NCI-H526 treated with DMSO at 0.1 percent for 48 hours (cell line): Measurements from ENCODE around the gene ERICH6.

Source experiments
- DNase-seq: peaks from one replicate; lab custom pipeline; 2025; lab: John Stamatoyannopoulos, UW

Gene ERICH6

DNA sequence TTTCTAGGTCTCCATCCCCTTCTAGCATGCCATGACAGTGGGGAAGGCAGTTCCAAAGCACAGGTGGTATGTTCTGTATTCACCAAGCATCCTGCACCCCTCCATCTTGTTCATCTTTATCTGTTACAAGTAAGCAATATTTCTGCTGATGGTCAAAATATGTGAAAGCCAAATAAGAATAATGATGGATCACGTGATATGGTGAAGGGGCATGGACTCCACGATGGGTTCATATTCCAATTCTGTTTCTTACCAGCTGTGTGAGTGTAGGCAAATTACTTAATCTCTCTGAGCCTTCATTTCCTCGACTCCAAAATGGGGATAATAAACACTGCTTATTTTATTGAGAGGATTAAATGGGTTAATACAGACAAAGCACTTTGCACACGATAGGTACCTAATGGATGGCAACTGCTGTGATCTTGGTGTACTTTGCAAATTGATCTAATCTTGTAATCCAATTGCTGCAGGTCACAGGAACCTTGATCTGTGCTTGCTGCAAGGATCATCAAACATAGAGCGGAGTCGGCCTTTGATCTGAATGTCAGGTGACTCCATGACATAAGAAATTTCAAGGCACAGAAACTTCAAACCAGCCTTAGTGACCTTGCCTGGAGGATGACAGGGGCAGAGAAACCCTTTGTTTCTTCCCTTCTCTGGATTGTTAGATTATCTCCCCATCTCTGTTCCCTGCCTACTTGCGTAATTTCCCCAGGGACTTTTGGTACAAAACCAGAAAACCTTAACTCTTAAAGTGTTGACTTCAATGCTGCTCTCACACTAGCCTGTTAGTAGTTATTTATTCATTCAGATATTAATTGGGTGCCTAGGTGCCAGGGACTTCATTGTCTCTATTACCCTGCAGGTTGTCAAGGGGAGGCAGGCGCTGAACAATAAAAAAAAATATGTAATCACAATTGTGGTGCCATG, 33.4 kb upstream of the ERICH6 start:
- DNase-seq, result no peak

- DNase-seq, result no peak
Measured at GRCh38 chr3:150736316-150736719, 32.6 kb upstream of the ERICH6 start.

GRCh38 chr3:150734795-150735119, 31.0 kb upstream of the ERICH6 start:
- DNase-seq, result no peak

- DNase-seq, result no peak
Measured at GRCh38 chr3:150733936-150734794, 30.4 kb upstream of the ERICH6 start.

GRCh38 chr3:150733373-150733935, 29.7 kb upstream of the ERICH6 start:
- no peak for DNase-seq

DNA sequence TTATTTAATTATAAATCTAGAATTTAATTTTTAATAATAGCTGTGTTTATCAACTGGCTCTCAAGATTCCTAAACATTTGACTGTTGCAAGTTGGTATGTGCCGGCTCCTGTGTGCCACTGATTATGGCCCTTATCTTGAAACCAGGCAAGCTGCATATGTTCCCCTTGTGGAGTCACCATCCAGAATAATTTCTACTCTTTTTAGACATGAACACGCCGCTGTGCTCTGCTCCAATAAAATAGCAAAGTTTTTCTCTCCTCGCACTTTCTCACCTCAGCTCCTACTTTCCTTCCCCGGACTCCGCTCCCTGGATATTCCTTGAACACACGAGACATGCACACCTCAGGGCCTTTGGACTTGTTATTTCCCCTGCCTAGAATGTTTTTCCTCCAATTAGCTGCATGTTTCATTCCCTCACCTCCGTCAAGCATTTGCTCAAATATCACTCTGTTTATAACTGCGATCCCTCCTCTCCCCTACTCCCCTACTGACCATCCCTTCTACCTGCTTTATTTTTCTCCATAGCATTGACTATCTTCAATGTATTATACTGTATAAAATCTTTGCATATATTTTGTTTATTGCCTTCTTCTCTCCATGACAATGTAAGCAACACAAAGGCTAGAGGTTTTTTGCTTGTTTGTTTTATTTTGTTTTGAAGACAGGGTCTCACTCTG, 26.1 kb upstream of the ERICH6 start:
- DNase-seq, result no peak

DNA sequence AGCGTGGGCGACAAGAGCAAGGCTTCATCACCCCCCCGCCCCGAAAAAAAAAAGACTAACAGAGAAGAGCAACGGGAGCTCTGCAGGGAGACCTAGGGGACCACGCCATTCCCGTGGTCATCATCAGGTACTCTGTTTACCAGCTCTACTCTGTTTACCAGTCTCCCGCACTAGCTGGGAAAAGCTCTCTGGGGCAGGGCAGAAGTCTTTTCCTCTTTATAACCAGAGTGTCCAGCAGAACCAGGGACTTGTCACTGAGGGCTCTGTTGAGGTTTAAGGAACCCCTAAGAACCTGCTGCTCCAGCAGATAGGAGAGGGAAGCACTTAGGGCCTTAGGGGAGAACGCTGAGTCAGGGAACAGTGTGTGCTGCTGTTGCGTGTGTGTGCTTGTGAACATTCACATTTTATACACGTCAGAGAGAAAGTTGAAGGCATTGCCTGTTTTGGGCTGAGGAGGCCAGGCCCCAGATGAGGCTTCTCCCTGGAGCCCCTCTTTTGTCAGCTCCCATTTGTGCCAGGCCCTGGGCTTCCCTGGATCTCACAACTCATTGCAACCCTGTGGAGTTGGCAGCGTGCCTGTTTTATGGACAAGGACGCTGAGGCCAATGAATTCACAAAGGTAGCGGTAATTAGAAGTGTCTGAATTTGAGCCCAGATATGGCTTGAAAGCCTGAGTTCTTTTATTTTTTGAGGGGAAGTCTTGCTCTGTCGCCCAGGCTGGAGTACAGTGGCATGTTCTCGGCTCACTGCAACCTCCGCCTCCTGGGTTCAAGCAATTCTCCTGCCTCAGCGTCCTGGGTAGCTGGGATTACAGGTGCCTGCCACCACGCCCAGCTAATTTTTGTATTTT, 24.2 kb upstream of the ERICH6 start:
- DNase-seq, result no peak

DNA sequence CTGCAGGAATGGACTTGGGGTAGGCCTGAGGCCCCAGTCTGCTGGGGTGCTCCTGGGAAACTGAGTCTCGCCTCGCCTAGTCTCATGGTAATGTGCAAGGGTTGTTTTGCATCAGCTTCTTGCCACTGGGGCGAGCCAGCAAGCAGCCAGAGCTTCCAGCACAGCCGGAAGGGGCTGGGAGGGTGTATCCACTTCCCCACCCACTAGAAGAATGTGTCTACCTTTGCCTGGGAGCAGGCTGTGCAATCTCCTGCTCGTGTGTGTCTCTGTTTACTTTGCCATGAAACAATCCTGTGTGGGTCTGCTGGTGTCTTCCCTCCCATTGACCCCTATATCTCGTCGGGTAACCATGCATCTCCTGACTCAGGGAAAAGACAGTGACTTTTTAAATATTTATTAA, 21.8 kb upstream of the ERICH6 start:
- no peak for DNase-seq

- no peak for DNase-seq
Measured at GRCh38 chr3:150723946-150724345, 20.2 kb upstream of the ERICH6 start.

- no peak for DNase-seq
Measured at GRCh38 chr3:150722267-150722666, 18.5 kb upstream of the ERICH6 start.

DNA sequence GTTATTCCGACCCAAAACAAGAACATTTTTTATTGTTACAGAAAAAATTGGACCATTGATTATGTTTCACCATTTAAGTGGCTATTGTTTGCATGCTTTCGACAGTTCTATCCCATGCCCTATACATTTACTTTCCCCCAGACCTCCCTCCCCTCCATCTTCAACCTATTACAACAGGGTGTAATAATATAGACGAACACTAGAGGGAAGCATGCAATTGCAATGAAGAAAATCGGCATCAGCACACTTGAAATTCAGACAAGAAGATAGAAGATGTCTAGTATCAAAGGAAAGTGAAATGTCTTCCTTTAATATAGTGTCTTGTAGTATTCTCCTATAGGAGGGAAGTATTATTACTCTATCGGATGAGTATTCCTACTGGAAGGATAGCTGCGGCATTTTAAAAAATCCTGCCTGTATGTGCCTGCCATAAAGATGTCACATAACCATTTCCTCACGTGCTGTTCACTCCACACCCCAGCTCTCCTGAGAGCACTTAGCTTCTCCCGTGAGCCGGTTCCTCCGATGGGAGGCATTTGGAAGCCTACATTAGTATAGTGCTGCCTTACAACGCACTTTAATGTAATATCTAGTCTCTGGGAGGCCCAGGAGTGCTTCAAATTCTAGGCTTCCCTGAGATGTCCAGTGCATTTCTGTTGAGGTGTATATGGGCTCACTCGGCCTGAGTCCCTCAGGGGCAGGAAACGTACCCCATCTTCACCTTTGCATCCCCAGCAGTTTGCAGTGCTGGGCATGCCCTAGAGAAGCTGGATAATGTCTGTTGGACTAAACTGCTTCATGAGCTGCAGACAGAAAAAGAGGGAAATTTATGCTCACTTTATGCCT, 17.8 kb upstream of the ERICH6 start:
- peak; percentile 73 for DNase-seq

DNA sequence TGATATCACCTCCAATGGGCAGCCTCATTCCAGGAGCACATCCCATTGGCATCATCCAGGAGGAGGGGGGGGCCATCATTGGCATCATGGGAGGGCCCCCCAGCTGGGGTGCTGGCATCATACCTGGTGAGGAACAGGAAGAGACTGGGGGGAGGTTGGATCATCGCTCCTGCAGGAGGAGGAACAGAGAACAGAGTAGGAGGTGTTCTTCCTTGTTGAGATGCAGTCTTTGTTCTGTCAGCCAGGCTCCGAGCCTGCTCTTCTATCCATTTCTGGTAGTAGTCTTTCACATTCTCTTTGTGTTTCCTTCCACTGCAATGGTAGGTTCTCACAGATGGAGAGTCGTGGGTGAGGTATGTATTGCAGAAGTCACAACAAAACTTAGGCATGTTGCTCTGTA, 16.7 kb upstream of the ERICH6 start:
- no peak for DNase-seq

GRCh38 chr3:150710097-150710496, 6.4 kb upstream of the ERICH6 start:
- DNase-seq, result no peak

DNA sequence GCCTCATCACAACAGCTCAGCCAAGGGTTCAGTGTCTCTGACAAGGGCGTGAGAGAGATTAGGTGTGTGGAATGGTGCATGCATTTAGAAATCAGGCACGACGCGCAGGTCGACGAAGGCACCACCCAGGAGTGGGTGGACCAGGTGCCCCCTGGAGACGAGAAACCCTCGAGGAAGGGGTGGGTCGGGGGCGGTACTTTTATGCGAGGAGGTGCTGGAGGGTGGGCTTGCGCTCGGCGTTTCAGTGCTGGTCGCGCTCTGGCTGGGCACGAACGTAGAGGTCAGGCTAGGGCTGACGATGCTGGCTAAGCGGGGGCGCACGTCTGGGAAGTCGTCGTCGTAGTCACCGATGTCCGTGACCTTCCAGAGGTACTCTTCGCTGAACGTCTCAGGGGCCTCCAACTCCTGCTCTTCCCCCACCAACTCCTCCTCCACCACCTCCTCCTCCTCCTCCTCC, 393 bp downstream of the ERICH6 start:
- DNase-seq, result peak; percentile 73

- DNase-seq, result no peak
Measured at GRCh38 chr3:150699068-150699639, 4.6 kb downstream of the ERICH6 start.

- DNase-seq, result no peak
Measured at GRCh38 chr3:150697646-150698045, 6.1 kb downstream of the ERICH6 start.

GRCh38 chr3:150691414-150692040, 12.2 kb downstream of the ERICH6 start:
- no peak for DNase-seq

GRCh38 chr3:150687613-150688012, 16.1 kb downstream of the ERICH6 start:
- DNase-seq, result no peak

- no peak for DNase-seq
Measured at GRCh38 chr3:150682824-150683223, 20.9 kb downstream of the ERICH6 start.
